SK-N-MC (cell line): ENCODE data around the gene NEK6.

Source experiments
- DNase-seq: peaks from one replicate; pipeline ENCODE4 v3.0.0-alpha.2; 2011; ENCODE audit warnings: low read depth, low spot score
- H3K27ac ChIP-seq: fragments of 200-600 bp; sonication (generic); 2 replicates; pipeline ENCODE4 v1.5.1; 2016; ENCODE audit warnings: mixed run types
- H3K36me3 ChIP-seq: fragments of 200-600 bp; sonication (generic); 2 replicates; pipeline ENCODE4 v1.6.1; 2017; ENCODE audit warnings: antibody characterized with exemption, low read length, mixed read lengths; ENCODE audit not compliant: insufficient read depth
- H3K4me3 ChIP-seq: fragments of 200-600 bp; sonication (generic); 2 replicates; pipeline ENCODE4 v1.5.1; 2016
- H3K9ac ChIP-seq: fragments of 200-600 bp; sonication (generic); 2 replicates; pipeline ENCODE4 v1.8.0; 2017; ENCODE audit warnings: mixed run types, mixed read lengths; ENCODE audit not compliant: insufficient read length
- H3K9me3 ChIP-seq: fragments of 200-600 bp; sonication (generic); 2 replicates; pipeline ENCODE4 v1.6.1; 2017; ENCODE audit warnings: low read depth, mild to moderate bottlenecking, antibody characterized with exemption, low read length, moderate library complexity, mixed read lengths
- EZH2 ChIP-seq: fragments of 200-600 bp; sonication (generic); IDR thresholded peaks from one replicate; pipeline ENCODE4 v1.6.1; 2017; ENCODE audit warnings: antibody characterized with exemption
- FOXP2 ChIP-seq: optimal IDR thresholded peaks from 2 replicates; pipeline ENCODE3; 2011; ENCODE audit warnings: mild to moderate bottlenecking, moderate library complexity; ENCODE audit not compliant: insufficient read depth; ENCODE audit errors: extremely low read length, control extremely low read depth
- POLR2AphosphoS5 ChIP-seq: IDR thresholded peaks from 2 replicates; pipeline ENCODE4 v1.6.1; 2012; ENCODE audit warnings: mild to moderate bottlenecking, low read depth, low read length, borderline replicate concordance

NEK6 gene

GRCh38 chr9:124214596-124215367 lies 43.0 kb upstream of the NEK6 start:
- Histone ChIP-seq H3K4me3 (no peak overlapping the region), H3K36me3 (no peaks in the 10 kb centered on the region), H3K9me3 (no peaks in the 10 kb centered on the region), H3K9ac (no peak overlapping the region), H3K27ac (no peak overlapping the region)
- TF ChIP-seq POLR2AphosphoS5 (no peak), FOXP2 (no peak)
- no peak for DNase-seq

DNA sequence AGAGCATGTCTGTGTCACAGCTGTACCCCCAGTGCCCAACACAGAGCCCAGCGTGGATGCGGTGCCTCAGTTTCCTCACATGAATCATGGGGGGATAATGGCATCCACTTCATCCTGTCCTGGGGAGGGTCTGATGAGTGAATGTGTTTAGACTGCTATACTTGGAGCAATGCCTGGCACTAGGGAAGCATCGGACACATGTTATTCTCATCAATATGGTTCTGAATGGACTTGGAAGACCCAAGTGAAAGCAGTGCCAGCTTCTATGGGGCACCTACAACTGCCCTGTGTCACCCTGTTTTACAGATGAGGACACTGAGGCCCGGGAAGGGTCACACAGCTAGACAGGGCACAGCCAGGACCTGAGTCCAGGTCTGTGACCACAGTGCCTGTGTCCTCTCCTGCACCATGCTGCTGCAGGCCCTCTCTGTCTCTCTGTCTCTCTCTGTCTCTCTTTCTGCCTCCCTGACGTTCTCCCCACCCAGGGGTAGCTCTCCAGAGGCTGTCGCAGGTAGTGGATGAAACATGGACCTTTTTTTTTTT lies 42.3 kb upstream of the NEK6 start:
- Histone ChIP-seq H3K9me3 (no peaks in the 10 kb centered on the region), H3K36me3 (no peaks in the 10 kb centered on the region), H3K4me3 (no peak overlapping the region), H3K27ac (no peak overlapping the region), H3K9ac (no peak overlapping the region)
- no peak for DNase-seq
- TF ChIP-seq POLR2AphosphoS5 (no peak), FOXP2 (no peak), EZH2 (no peak)

DNA sequence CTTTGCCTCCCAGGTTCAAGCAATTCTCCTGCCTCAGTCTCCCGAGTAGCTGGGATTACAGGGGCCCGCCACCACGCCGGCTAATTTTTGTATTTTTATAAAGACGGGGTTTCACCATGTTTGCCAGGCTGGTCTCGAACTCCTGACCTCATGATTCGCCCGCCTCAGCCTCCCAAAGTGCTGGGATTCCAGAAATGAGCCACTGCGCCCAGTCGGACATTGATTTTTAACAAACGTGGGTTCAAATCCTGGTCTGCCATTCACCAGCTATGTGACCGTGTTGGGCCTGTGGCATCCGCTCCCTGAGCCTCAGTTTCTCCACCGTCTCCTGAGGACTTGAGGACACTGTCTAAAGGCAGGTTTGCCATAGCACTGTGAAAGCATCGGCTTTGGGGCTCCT lies 41.8 kb upstream of the NEK6 start:
- DNase-seq, result no peak
- TF ChIP-seq POLR2AphosphoS5 (no peak), EZH2 (no peak), FOXP2 (no peak)
- no peak overlapping the region for H3K27ac ChIP-seq
- H3K4me3 ChIP-seq, result no peak overlapping the region
- H3K9me3 ChIP-seq, result no peaks in the 10 kb centered on the region
- H3K9ac ChIP-seq, result no peak overlapping the region
- no peaks in the 10 kb centered on the region for H3K36me3 ChIP-seq

GRCh38 chr9:124216474-124217176 lies 41.1 kb upstream of the NEK6 start:
- Histone ChIP-seq H3K9ac (no peak overlapping the region), H3K4me3 (no peak overlapping the region), H3K9me3 (no peaks in the 10 kb centered on the region), H3K27ac (no peak overlapping the region), H3K36me3 (no peaks in the 10 kb centered on the region)
- no peak for TF ChIP-seq FOXP2
- no peak for TF ChIP-seq EZH2
- no peak for TF ChIP-seq POLR2AphosphoS5
- DNase-seq, result no peak

DNA sequence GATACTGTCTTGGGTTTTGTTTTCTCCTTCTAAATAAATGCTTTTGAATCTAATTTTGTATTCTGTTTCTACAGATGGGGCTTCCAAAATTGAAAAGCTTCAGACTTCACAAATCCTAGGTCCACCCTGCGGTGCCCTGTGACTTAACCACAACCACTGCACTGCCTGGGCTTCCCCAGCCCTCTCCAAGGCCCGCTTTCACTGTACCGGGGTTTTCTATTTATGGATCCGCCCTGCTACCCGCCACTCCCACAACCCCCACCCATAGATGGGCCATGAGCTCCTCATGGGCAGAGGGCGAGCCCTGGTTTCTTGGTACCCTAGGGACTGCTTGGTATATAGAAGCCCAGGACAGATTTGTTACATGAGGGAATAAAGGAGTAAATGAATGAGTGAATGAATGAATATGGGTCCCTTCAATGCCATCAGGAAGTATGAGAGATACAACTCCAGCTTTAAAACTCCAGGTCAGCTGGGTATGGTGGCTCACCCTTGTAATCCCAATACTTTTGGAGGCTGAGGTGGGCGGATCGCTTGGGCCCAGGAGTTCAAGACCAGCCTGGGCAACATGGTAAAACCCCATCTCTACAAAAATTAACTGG lies 39.8 kb upstream of the NEK6 start:
- Histone ChIP-seq H3K9ac (no peak overlapping the region), H3K4me3 (no peak overlapping the region)

GRCh38 chr9:124218438-124218982 lies 39.2 kb upstream of the NEK6 start:
- DNase-seq, result no peak
- no peaks in the 10 kb centered on the region for H3K36me3 ChIP-seq
- H3K27ac ChIP-seq, result no peak overlapping the region
- H3K9ac ChIP-seq, result no peak overlapping the region
- H3K4me3 ChIP-seq, result no peak overlapping the region
- TF ChIP-seq FOXP2, result no peak
- no peaks in the 10 kb centered on the region for H3K9me3 ChIP-seq

More for the DNA sequence above, 39.8 kb upstream of the NEK6 start:
- H3K36me3 ChIP-seq, result no peaks in the 10 kb centered on the region
- TF ChIP-seq FOXP2 (no peak), POLR2AphosphoS5 (no peak), EZH2 (no peak)
- DNase-seq, result no peak
- H3K27ac ChIP-seq, result no peak overlapping the region
- no peaks in the 10 kb centered on the region for H3K9me3 ChIP-seq

DNA sequence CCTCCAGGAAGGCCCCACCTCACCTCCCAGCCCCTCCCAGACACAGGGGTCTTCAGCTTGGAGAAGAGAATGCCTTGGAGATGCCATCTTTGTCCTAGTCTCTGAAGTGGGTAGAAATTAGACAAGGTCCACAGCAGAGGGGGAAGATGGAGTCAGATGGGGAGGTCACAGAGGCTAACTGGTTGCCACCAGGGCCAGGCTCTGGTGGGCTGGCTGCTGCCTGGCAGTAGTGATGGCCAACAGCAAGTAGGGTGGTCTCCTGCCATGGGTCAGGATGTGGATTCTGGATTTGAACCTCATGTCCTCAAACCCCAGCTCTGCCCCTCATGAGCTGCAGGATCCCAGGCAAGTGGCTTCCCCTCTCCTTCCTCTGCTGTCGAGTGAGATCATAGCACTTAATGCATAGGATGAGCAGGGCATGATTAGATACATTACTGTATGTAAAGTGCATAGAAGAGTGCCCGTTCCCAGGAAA lies 38.7 kb upstream of the NEK6 start:
- Histone ChIP-seq H3K9me3 (no peaks in the 10 kb centered on the region), H3K27ac (no peak overlapping the region), H3K9ac (no peak overlapping the region), H3K4me3 (no peak overlapping the region), H3K36me3 (no peaks in the 10 kb centered on the region)
- TF ChIP-seq POLR2AphosphoS5 (no peak), EZH2 (no peak), FOXP2 (no peak)
- no peak for DNase-seq

DNA sequence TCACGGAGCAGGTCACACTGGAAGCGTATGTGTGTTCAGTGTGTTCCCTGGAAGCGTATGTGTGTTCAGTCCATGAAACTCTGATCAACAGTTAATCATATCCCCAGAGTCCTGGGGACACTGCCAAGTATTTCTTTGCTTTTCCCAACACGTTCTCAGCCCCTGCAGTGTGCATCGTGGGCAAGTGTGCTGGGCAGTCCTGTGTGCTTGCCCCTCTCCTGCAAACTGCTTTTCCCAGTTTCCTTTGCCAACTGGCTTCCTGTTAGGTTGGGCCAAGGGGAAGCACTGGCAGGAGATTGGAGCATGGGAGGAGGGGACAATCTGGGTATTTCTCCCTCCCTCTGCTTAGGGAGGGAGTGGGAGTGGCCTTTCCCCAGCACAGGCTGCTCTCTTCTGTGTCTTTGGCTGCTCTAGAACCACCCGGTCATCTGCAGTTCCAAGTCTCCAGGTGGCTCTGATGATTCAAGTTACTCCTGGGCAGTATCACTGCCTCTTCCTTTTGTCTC lies 36.8 kb upstream of the NEK6 start:
- no peaks in the 10 kb centered on the region for H3K9me3 ChIP-seq
- H3K4me3 ChIP-seq, result no peak overlapping the region
- H3K9ac ChIP-seq, result no peak overlapping the region
- no peak overlapping the region for H3K27ac ChIP-seq
- no peak for DNase-seq
- H3K36me3 ChIP-seq, result no peaks in the 10 kb centered on the region
- no peak for TF ChIP-seq FOXP2
